NCI-H1930 (cell line): ENCODE data around the gene CHKB.
"Not testable (repeated sequence)": the region's sequence is repeated elsewhere in the genome, so short reads cannot be mapped to it uniquely, and the experiment has no call there.

Source experiments
- DNase-seq, 2 experiments: peaks; one replicate each; lab custom pipeline; 2025; lab: John Stamatoyannopoulos, UW

The CHKB gene

DNA sequence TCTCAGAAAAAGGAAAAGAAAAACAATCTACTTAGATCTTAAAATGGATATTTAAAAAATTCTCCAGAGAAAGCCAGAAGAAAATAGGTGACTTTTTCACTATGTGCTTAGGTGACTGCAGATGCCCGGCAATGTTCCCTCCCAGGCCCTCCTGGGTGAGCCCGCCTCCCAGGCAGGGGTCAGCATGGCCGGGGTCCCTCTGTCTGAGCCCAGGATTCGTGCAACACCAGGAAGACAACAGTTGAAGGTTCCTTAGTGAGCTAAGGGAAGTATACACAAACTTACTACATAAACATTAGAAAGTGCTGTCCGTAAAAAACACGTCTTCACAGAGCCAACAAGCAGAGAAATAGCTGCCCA lies 29.5 kb upstream of the CHKB start:
- DNase-seq, result no peak

DNA sequence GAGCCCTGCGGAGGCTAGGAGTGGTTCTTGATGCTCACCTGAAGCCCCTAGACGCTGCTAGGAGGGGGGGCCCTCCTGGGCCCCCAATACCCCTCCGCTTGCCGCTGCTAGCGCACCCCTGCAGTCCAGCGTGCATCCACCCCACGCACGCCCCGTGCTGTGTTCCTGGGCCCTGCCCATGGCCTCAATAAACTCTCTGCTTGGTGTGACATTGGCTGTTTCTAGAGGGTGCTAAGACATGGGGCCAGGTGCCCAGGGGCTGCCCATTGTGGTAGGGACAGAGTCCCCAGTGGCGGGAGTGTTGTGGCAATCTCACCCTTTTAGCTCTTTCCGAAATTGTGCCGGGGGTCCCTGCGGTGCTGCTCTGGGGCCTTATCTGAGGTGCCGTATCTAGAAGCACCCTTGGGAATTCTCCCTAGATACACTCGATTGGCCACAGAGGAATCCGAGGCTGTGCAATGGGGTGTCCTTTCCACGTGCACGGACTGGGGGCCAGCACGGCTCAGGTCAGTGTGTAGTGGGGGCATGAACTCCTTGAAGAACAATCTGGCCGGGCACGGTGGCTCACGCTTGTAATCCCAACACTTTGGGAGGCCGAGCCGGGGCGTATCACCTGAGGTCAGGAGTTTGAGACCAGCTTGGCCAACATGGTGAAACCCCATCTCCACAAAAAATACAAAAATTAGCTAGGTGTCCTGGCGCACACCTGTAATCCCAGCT lies 28.9 kb upstream of the CHKB start:
- DNase-seq, result no peak

GRCh38 chr22:50610581-50610980 lies 27.9 kb upstream of the CHKB start:
- DNase-seq, result no peak

- DNase-seq, result no peak
Observed at GRCh38 chr22:50610041-50610451, 27.4 kb upstream of the CHKB start.

- no peak for DNase-seq
Observed at GRCh38 chr22:50609599-50609998, 26.9 kb upstream of the CHKB start.

DNA sequence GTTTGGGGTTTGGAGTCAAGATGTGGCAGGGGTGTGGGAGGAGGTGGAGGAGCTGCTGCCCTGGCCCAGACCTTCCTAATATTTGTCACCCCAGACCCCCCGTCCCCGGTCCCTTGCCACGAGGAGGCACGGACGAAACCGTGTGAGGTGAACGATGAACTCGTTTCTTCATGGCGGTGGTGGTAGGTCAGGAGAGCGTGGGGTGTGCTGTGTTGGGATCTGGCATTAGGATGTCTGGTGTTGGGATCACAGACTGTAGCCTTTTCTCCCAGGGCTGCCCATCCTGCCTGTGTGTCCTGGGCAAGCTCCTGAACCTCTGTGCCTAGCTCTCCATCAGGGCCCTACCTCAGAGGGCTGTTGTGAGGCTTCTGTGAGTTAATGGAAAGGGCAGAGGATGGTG lies 26.3 kb upstream of the CHKB start:
- no peak for DNase-seq

DNA sequence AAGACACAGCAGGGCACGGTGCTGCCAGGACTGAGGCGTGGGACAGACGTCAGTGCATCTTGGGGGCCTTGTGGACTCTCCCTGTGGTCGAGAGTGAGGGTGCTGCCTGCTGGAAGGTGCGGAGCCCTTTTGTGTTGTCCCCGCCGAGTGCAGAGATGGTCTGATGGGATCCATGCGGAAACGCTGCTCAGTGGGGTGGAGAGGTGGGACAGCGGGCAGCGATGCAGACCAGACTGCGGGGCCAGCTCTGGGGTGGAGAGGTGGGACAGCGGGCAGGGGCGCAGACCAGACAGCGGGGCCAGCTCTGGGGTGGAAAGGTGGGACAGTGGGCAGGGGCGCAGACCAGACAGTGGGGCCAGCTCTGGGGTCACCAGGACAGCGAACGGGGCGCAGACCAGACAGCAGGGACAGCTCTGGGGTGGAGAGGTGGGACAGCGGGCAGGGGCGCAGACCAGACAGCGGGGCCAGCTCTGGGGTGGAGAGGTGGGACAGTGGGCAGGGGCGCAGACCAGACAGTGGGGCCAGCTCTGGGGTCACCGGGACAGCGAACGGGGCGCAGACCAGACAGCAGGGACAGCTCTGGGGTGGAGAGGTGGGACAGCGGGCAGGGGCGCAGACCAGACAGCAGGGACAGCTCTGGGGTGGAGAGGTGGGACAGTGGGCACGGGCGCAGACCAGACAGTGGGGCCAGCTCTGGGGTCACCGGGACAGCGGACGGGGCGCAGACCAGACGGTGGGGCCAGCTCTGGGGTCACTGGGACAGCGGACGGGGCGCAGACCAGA lies 25.6 kb upstream of the CHKB start:
- DNase-seq, result not testable (repeated sequence)

DNA sequence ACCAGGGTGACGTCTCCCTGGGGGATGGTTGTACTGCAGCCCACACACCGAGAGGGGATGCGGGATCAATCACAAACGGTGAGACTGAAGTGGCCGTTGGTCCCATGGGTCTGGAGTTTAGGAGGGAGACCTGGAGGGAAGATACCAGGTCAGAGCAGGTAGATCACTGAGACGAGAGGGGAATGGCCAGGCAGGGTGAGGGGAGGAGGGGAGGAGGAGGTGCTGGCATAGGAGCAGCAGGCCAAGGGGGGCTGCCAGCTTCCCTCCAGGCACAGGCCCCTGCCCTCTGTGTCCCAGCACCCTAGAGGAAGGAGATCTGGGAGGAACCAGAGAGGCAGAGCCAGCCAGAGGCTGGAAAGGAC lies 25.0 kb upstream of the CHKB start:
- DNase-seq, result no peak

DNA sequence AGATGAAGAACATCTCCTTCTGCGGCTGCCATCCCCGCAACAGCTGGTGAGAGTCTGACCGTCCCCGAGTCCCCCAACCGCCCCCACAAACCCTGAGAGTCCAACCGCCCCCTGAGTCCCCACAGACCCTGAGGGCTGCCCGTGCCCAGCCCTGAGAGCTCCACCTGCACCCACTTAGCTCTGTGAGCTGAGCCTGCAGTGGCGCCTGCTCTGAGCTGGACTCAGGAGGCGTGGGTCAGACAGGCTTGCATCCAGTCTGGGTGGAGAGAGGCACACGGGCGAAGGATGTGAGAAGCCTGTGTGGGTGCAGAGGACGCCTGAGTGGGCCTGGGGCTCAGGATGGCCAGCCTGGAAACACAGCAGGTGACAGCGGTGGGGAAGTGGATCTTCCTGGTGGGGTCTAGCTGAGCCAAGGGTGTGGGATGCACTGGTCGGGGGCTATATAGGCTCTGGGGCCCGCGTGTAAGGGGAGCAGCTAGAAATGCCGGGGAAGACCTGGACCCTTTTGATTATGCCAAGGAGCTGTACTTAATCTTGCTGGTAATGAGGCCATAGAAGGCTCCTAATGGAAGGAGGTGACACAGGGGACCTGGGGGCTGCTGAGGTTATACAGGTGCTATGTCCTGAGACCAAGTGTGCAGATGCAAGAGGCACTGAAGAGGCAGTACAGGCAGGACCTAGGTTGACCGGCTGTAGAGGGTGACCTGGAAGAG lies 24.5 kb upstream of the CHKB start:
- no peak for DNase-seq

DNA sequence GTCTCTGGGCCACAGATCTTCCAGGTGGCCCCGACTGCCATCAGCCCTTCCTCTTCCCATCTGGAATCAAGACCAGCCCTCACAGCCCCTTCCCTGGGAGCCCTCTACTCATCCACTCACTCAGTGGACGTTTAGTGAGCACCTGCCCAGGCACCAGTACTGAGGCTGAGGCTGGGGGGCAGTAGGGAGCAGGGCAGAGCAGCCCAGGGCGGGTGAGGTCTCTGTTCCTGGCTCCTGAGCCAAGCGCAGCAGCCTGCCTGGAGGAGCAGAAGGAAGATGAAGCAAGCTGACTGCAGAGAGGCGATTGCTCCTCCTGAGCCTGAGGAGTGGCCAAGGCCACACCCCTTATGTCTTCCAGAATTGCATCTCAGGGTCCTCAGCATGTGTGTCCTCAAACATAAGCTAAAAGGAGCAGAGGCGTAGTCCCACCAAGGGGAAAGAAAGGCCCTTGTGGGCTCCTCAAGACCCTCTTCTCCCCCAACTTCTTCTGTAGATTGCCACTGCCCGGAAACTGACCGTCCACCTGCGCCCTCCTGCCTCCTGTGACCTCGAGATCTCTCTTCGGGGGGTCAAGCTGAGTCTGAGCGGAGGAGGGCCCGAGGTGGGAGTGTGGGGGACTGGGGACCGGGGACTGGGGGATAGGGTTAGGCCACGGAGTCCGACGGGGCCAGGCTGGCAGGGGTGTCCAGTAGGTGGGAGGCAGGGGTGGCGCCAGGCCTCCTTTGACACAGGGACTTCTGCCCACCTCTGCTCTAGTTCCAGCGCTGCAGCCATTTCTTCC lies 23.7 kb upstream of the CHKB start:
- no peak for DNase-seq

GRCh38 chr22:50605613-50606074 lies 23.0 kb upstream of the CHKB start:
- no peak for DNase-seq

DNA sequence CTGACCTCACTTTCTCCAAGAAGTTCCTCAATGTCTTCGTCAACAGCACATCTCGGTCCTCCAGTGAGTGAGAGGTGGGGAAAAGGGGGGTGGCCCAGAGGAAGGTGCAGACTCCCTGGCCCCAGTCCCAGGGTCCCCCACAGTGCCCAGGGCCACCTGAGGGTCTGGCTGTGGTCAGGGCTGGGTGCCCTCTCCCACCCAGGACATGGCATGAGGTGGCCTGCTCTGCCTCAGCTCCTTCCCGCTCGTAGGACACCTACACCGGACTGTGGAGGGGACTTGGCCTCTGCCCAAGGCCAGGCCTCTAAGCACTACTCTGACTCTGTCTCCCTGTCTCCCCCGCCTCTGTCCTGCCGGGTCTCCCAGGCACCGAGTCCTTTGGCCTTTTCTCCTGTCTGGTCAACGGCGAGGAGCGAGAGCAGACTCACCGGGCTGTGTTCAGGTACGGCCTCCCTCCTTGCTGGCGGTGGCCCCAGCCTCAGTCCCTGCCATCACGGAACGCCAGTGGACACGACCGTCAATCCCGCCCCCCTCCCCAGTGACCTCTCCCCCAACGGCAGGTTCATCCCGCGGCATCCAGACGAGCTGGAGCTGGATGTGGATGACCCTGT lies 22.5 kb upstream of the CHKB start:
- no peak for DNase-seq

- DNase-seq, result no peak
Observed at GRCh38 chr22:50604256-50605001, 21.8 kb upstream of the CHKB start.

DNA sequence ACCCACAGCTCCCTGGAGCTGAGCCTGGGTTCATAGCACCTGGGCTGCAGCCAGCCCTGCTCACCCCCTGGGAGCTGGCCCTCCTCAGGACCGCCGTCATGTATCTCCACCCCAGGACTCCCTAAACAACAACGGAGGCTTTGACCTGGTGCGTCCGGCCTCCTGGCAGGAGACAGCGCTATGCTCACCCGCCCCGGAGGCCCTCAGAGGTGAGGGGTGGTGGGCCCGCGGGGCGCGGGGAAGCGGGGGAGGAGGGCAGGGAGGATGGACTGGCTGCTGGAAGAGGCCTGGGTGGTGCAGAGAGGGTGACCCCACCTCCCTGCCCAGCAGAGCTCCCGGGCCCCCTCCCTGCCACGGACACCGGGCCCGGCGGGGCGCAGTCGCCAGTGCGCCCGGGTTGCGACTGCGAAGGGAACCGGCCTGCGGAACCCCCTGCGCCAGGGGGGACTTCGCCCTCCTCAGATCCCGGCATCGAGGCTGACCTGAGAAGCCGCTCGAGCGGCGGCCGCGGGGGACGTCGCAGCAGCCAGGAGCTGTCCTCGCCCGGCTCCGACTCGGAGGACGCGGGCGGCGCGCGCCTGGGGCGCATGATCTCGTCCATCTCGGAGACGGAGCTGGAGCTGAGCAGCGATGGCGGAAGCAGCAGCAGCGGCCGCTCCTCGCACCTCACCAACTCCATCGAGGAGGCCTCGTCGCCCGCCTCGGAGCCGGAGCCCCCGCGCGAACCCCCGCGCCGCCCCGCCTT lies 21.0 kb upstream of the CHKB start:
- DNase-seq, result no peak

- no peak for DNase-seq
Observed at GRCh38 chr22:50602338-50602700, 19.7 kb upstream of the CHKB start.

DNA sequence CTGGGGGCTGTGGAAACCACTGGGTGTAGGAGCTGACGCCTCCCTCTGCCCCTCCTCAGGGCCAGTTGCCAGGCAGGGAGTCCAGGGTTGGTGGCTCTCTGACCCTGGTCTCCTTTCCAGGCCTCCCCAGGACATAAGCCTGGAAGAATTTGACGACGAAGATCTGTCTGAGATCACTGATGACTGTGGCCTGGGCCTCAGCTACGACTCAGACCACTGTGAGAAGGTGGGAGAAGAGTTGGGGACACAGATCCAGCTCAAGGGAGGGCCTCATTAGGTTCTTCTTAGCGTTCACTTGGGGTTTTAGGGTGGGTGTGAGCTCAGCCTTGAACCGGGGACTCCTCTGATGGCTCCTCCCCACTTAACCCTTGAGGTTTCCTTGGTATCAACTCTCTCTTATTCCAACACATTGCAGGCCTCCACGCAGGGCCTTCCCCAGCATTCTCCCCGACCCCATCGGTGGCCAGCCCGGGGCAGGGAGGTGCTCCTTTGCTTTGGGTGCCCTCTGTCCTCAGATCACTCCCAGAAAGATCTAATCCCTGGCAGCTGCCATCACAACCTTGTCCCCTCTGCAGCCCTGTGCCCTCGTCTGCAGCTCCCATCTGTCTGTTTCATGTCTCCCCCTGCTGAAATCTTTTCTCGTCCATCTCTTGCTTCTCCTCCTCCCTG lies 19.2 kb upstream of the CHKB start:
- DNase-seq, result no peak

DNA sequence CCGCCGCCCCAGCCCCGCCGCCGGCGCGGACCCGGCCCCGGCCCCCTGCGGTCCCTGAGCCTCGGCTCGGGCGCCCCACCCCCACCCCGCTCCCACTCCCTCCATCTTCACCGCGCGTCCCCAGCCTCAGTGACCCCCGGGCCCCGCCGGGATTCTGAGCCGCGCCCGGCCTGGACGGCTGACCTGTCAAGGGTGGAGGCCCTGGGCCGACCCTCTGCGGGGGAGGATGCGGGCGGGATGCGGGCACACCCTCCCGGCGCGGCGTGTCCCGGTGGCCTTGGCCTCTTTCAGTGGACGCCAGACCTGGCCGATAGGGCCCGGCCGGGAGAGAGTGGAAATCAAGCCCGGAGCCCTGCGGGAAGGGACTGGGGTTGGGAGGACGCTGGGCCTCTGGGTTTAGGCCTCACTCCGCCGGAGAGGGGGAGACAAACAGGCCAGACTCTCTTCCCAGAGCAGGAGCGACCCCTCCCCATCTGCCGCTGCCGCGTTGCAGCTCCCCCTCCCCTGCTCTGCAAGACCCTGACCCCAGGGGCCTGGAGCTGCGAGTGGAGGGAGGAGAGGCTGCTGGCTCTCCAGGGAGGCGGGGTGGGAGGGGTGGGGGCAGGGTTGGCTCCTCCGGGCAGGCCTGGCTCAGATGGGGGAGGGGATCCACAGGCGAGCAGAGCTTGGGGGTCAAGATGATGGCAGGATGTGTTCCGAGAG lies 18.5 kb upstream of the CHKB start:
- no peak for DNase-seq

DNA sequence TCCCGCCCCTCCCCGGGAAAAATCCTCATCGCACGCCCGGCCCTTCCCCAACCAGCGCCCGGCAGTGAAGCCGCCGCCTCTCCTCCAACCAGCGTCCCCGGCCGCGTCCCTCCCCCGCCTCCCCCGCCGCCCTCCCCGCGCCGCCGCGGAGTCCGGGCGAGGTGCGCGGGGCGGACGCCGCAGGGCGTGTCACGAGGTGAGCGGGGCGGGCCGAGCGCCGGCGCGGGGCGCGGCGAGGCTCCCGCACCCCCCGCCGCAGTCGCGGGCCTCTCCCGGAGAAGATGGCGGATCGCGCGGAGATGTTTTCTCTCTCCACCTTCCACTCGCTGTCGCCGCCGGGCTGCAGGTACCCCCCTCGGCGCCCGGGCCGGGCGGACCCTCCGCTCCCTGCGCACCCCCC lies 17.9 kb upstream of the CHKB start, which contains the start of gene MAPK8IP2:
Gene MAPK8IP2 (plus strand): TSS at position 256 of the 400 bp plus-strand sequence. CDS start 26 bp downstream, at position 282.
- DNase-seq, result peak; percentile 41 to 63

DNA sequence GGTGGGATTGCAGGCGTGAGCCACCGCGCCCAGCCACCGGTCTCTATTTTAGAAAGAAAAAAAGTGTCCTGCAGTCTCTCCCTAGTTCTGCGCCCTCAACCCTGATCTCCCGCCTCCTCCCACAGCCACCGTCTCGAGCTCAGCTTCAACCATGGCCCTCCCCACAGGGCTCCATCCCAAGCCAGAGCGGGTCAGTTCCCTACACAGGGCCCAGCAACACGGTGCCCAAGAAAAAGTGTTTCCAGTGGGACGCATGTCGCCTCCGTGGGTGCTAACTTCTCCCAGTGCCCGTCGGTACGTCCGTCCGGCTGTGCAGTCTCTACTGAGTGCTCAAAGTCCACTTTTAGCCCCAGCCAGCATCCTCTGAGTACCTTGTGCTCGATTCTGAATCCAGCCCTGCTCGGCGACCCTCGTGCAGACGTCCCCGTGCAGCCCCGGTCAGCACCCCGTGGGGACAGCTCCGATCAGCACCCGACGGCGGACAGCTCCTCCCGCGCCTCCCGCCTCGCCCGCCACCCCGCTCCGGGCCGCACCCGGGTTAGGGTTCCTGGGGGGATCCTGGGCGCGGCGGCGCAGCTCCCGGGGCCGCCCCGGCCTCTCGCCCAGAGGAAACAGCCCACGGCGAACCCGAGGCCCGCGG lies 17.3 kb upstream of the CHKB start:
- no peak for DNase-seq
